ENCODE data around the gene PAQR9. TPM values are rescaled to one million over a fixed set of nuclear protein-coding genes. Genes with fewer than 3 reads are reported as not detected.
A peak's percentile ranks its signal among the peaks of the same experiment; 100 is the strongest.

PAQR9 gene
- total RNA-seq, 1 donor from 2014 or later = 19.1 TPM

DNA sequence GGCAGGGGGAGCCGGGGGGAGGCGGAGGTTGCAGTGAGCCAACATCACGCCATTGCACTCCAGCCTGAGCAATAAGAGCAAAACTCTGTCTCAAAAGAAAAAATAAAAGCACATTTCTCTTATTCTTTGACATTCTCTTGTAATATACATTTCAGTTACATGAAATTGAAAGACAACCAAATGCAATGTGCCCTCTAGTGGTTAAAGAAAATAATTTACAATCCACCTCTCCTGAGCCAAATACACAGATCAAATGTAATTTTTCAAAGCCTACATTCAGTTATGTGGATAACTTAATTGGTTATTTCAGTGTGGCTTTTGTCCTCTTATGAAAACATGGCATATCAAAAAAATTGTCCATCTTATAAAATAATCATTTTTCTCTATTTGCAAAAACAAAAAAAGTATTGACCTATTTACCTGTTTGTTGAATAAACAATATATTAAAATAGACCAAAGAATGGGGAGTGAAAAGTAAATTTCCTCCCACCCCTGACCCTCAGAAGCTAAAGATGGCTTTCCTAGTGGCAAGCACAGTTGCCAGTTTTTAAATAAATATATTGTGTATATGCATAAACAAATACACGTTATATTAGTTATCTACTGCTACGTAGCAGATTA lies 23.7 kb upstream of the PAQR9 start:
- ATAC-seq (peak; percentile 68), DNase-seq (no peak)
- intact Hi-C loops (cut with micrococcal nuclease) = no loop called here

DNA sequence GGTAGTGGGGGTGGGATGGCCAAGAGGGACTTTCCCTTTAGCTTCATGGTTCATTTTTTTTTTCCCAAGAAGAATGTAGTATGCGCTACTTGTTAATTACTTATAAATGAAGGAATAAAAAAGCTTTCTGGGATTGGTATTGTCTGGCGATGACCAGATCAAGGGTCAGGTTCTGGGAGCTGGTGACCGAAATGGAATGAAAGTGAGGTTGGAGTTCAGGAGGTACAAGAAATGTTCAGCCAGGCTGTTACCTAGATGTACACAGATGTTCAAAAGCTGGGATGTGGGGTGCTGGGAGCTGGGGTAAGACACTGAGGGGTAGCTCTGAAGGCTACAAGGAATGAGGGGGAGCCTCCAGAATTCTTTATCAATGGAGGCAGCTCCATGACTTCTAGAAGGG lies 20.8 kb upstream of the PAQR9 start:
- no peak for DNase-seq
- intact Hi-C loops (cut with micrococcal nuclease) = no loop called here
- ATAC-seq = no peak

DNA sequence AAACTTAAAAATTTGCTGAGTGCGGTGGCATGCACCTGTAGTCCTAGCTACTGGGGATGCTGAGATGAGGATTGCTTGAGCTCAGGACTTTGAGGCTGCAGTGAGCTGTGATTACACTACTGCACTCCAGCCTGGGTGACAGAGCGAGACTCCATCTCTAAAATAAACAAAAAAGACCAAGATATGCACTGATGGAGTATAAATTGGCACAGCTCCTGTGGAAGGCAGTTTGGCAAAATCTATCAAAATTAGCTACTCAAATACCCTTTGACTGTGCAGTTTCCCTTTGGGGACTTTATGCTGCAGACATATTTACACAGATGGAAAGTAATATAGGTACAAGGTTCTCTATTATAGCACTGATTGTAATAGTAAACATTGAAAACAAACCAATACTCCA lies 19.8 kb upstream of the PAQR9 start:
- ATAC-seq (no peak), DNase-seq (no peak)
- intact Hi-C loops (cut with micrococcal nuclease) = no loop called here

DNA sequence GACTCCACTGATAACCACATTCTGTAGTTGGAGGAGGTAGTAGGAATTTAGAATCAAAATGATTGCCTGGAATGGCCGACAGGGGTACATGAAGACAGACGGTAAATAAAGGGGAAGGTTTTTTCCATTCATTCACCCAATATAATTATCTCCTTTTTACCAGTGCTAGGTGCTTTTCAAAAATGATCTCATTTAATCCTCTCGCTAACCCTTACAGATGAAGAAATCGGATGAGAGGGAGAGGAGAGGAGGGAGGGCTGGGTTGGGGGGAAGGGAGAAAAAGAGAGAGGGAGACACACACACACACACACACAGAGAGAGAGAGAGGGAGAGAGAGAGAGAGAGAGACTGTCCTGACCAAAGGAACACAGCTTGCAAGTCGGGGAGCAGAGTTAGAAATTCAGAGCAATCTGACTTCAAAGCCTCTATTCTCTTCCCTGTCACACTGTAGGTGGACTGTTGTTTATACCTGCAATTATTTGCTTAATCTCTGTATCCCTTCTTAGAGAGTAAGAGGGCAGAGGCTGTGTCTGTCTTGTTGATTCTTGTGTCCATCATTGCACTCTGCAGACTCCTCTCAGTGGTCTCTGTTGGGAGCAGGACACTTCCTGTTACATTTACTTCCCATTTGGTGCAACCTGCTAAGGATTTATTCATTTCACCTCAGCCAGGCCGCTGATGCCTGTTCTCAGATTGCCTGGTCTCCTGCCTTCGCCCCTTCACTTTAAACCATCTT lies 18.7 kb upstream of the PAQR9 start:
- no peak for DNase-seq
- intact Hi-C loops (cut with micrococcal nuclease) = no loop called here

DNA sequence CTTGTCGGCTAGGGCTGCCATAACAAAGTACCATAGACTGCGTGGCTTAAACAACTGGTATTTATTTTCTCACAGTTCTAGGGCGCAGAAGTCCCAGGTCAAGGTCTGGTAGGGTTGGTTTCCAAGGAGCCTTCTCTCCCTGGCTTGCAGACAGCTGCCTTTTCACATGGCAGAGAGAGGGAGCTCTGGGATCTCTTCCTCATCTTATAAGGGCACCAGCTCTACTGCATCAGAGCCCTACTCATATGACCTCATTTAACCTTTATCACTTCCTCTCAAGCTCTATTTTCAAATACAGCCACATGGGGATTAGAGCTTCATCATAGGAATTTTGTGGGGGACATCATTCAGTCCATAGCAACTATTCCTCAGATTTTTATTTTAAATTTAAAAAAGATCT lies 17.6 kb upstream of the PAQR9 start:
- DNase-seq (no peak), ATAC-seq (peak; percentile 37)
- intact Hi-C loops (cut with micrococcal nuclease) = no loop called here

More for the DNA sequence above, 18.7 kb upstream of the PAQR9 start:
- no peak for ATAC-seq

DNA sequence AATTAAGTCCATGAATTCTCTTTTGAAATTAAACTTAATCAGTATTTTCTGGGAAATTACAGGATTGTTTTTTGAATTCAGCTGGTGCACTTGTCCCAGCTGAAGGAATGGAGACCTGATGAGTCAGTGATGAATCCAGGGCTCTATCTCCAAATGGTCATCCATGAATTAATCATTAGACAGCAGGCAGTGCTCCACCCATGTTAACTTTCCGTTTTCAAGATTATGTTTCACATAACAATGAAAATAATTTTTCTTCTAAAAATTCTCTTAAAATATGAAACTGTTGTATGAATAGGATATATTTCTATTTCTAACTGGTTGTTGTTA lies 13.9 kb upstream of the PAQR9 start:
- intact Hi-C loops (cut with micrococcal nuclease) = no loop called here
- DNase-seq (no peak), ATAC-seq (no peak)

DNA sequence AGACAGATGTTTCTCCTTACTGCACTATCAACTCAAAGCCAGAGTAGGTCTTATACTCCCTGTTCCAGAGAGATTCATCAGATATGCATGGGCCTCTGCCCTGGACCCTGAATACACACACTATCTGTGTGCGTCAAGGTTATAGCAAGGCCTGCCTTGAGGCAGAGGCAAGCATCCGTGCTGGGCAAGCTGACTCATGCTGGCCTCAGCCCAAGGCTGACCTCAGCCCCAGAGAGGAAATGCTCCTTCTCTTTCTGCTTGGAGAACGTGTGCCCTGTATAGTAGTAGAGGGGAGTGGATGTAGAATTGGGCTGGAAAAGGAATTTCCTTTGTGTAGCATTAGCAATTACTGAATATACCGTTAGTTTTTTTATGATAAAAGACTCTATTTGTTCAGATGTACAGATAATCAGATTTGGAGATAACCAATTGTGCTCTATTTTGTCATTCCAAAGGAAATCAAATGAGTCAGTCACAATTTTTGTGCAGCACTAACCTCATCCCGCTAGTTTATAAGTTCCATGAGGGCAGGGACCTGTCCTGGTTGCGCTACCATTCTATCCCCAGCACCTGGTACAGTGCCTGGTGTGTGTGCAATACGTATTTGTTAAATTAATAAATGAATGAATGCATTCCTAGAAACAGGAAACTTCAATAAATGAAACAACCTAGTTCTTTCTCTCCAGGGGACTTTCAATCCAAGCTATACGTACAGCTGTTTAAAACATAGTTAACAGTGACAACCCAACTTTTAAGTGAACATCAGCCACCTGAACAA lies 13.3 kb upstream of the PAQR9 start:
- ATAC-seq (peak; percentile 77), DNase-seq (peak; percentile 93)
- intact Hi-C loops (cut with micrococcal nuclease) = no loop called here

DNA sequence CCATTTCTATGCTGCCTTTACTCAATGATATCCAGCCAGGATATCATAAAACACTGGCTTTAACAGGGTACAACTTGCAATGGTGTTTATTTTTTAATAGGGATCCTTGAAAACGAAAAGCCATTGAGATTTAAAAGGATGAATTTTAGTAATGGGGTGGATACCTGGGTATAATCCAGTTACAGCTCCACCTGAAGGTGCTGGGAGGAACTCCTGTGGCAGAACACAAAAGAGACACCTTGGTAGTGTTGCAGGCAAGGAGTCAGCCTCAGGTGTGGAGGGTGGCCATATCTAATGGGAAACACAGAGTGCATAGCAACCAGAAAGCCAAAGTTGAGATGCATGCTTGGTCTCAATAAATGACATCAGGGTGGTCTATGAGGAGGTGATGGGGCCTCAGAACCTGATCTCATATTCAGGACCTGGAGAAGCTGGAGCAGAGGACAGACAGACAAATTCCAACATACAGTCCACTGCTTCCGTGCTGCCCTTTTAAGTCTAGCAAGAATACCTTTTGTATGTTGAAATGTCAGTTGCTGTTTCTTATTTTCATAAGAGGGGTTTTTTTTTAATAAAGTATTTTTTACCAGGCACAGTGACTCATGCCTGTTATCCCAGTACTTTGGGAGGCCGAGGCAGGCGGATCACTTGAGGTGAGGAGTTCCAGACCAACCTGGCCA lies 12.0 kb upstream of the PAQR9 start:
- DNase-seq (no peak), ATAC-seq (no peak)
- intact Hi-C loops (cut with micrococcal nuclease) = no loop called here

DNA sequence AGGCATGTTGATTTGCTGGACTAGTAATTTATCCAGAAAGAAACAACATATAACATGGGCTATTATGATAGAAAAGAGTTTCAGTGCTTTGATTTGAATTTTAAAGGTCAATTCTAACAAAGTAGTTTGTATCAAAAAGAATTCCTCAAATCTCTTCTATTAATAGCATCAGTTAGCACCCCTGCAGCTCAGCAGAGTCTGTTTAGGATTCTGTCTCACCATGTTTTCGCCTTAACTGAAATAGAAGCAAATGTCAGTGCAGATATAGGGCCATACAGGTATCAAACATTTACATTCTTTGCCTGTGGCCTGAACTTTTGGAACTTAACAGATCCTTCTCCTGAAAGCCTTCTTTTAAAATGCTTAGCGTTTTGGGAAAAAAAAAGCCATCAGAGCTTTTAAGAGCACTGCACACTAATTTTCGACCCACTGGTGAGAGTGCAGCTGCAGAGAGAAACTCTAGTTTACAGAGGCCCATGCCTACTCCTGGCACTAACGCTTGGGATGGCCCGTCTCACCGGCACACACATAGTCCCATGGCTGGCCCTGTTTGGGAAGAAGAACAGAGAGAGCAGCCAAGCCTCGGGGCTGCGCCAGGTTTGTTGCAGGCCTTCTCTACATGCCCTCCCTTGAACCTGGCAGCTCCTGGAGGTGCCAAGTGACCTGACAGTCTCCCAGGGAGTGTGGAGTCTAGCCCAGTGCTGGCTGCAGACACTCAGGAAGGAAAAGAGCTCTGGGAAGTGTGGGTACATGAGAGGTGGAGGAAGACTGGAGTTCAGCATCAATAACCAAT lies 9.9 kb upstream of the PAQR9 start:
- peak; percentile 94 for ATAC-seq
- DNase-seq = peak; percentile 91
- intact Hi-C loops (cut with micrococcal nuclease) = no loop called here

DNA sequence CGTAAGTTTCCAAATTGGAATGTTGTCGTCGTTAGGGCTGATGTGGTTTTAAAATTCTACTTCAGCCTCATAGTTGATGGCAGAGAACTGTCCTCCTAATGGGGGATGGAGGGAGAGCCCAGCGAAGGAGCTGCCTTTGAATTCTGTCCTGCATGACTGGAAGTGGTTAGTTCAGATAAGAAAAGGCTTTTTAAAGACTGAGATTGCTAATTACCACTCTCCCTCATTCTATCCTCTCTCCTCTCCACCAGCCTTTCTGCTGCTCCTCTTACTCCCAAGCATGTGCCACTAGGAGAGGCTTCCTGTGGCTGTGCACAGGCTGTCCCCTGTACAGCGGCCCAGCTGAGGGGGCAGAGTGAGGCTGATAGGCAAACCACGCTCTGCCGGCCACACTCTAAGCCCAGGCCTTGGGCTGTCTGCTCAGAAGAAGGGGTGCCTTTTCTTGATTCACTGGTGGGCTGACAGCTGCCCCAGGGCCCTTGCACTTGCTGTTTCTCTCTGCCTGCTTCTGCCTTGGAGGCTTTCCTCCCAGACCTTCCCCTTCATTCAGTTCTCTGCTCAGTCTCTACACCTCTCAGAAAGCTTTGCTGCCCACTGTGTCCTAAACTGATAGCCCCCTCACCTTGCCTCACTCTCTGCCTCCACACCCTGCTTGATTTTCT lies 8.7 kb upstream of the PAQR9 start:
- DNase-seq = no peak
- peak; percentile 27 for ATAC-seq
- intact Hi-C loops (cut with micrococcal nuclease) = no loop called here

DNA sequence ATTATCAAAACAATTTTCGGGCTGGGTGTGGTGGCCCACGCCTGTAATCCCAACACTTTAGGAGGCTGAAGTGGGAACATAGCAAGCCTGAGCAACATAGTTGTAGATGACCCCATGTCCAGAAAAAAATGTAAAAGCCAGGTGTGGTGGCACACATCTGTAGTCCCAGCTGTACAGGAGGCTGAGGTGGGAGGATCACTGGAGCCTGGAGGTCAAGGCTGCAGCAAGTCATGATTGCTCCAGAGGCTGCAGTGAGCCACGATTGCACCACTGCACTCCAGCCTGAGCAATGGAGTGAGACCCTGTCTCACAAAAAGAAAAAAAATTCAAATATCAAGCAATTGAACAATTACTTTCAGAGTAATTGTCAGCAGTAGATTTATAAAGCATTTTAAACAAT lies 8.0 kb upstream of the PAQR9 start:
- intact Hi-C loops (cut with micrococcal nuclease) = no loop called here
- DNase-seq (no peak), ATAC-seq (no peak)

DNA sequence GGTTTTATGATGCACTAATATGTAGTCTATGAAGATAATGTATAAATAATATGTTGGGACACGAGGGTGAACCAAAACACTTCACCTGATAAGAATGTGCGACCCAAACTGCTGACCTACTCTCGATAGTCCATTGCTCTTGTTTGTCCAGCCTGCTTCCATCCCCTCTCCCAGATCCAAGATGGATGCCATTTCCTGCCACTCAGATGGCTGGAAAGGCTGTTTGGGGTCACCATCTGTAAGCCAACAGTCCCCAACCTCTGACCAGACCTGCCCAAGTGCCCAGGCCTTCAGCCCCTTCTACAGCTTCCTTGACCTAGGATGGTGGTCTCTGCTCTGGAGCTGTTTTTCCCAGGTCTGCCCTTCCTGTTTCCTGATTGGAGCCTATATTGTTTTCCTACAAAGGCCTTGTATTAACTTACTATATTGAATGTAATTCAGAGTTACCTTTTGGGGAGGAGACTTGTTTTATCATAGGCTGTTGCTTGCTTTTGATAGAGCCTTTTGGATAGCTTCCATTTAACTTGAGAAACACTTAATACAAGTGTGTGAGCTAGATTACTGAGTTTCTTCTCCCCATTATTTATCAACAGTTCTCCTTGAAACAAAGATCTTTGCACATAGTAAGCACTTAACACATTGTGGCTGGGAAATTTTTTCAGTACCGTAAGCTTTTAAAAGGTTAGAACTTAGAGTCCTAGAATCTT lies 5.0 kb upstream of the PAQR9 start:
- DNase-seq (no peak), ATAC-seq (no peak)
- intact Hi-C loops (cut with micrococcal nuclease) = no loop called here

DNA sequence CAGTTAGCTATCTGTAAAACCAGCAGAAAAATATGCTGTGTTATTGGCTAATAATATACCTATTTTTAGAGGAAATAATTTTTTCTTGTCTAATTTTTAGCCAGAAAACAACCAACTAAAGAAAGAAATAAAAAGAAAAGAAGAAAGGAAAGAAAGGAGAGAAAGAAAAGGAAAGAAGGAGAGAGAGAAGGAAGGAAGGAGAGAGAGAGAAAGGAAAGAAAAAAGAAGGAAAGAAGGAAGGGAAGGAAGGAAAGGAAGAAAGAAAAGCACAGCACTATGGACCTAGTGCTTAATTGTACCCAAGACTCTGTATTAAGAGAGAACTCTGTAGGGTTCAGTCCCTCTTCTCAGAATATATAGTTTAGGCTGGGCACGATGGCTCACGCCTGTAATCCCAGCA lies 3.3 kb upstream of the PAQR9 start:
- no peak for ATAC-seq
- no peak for DNase-seq
- intact Hi-C loops (cut with micrococcal nuclease) = no loop called here

DNA sequence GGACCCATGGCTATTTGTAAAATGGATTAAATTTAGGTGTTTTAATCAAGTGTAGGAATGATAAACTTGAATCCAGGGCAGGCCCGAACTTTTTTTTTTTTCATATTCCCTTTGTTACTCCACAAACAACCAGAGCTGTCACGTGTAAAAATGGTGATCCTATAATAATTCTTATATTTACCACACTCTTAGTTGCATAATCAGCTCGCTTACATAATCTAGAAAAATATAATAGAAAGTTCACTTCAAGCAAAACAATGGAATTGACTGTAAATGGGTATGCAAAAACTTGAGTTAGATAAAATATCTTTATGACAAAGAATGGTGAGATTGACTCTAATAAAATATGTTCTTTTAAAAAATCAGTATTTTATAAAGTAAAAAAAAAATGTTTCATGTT lies 2.1 kb upstream of the PAQR9 start:
- intact Hi-C loops (cut with micrococcal nuclease) = no loop called here
- DNase-seq (no peak), ATAC-seq (no peak)

DNA sequence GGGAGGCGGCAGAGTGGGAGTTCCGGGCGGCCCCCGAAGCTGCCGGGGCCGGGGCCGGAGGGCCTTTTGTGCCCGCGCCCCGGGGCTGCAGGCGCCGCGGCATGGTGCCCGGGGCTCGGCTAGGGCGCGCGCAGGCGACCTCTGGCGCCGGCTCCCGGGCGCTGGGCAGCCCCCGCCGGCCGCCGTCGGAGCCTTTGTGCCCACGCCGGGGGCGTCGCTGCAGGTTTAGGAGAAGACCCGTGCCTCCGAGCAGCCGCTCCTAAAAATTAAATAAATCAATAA lies 299 bp downstream of the PAQR9 start:
- ATAC-seq (peak; percentile 72), DNase-seq (no peak)
- intact Hi-C loops (cut with micrococcal nuclease) = no loop called here

DNA sequence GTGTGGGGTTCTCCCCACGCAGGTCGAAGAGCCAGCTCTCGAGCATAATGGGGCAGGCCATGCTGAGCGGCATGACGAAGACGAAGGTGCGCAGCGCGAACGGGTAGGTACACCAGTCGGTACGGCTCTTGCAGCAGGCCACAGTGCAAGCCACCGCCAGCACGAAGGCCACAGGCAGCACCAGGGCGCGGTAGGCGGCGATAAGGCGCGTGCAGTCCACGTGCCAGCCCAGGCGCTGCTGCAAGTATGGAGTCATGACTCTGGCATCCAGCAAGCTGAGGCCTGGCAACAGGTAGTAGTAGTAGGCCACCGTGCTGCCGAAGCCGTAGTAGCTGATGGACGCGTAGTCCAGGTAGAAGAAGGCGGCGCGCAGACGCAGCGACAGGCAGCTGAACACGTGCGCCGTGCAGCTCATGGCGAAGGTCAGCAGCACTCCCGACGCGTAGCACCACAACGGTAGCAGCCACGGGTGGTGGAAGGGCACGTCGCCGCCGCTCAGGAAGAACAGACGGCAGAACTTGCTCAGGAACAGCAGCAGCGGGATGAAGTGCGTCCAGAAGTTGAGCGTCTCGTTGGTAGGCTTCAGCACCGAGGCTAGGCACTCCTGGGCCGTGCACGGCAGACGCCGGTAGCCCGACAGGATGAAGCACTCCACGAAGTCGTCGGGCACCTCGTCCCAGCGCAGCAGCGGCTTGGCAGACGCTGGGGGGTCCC lies 797 bp downstream of the PAQR9 start:
- DNase-seq = peak; percentile 43

DNA sequence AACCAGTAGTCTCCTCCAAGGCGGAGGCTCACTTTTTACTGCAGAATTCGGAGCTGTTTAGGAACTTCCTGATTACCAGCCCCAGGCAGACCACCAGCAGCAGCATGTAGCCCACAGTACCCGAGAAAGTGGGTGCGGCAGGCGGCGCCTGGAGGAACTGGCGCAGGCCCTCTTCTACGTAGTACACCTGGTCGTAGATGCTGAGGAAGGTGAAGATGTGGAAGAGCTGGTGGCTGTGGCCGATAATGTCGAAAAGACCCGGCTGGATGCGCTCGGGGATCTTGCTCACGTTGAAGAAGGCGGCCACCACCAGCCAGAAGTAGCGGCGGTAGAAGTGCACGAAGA lies 1.3 kb downstream of the PAQR9 start:
- ATAC-seq = no peak
- DNase-seq = no peak
- intact Hi-C loops (cut with micrococcal nuclease) = no loop called here

More for the DNA sequence above, 797 bp downstream of the PAQR9 start:
- ATAC-seq = peak; percentile 11
- intact Hi-C loops (cut with micrococcal nuclease) = no loop called here

DNA sequence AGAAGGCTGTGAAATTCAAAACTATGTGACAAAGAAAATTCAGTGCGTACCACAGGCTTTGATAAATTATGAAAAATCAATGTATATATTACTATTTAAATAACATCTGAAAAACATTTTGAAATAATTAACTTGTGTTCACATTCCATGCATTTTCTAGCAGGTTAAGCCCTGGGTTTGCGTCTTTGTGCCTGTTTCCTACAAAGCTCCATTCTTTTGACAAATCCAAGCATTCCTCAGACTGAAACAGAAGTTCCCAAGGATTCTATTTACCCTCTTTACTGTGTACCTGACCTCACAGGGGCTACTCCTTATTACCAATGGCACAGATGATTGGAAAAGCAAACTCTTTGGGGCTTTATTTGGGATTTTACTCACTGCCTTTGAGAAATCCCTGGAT lies 1.9 kb downstream of the PAQR9 start:
- intact Hi-C loops (cut with micrococcal nuclease) = no loop called here
- ATAC-seq (no peak), DNase-seq (no peak)

All from left ventricle myocardium superior (tissue), 1 donor.